Kidney epithelial cell (primary cell): ENCODE measurements around the gene RAB6D. TPM values are rescaled to one million over a fixed set of nuclear protein-coding genes. Genes with fewer than 3 reads are reported as not detected.
"Not testable (repeated sequence)": the region's sequence is repeated elsewhere in the genome, so short reads cannot be mapped to it uniquely, and the experiment has no call there.

Experiments
- DNase-seq: peaks from one replicate; pipeline ENCODE4 v3.0.0-alpha.2; 2010; ENCODE audit warnings: low read depth
- H3K27me3 ChIP-seq: 2 replicates; pipeline ENCODE4 v1.6.0; 2011; ENCODE audit warnings: low read length; ENCODE audit not compliant: control insufficient read depth, insufficient read depth
- H3K36me3 ChIP-seq: 2 replicates; pipeline ENCODE4 v1.5.1; 2011; ENCODE audit warnings: low read length; ENCODE audit not compliant: control insufficient read depth, insufficient read depth
- H3K4me3 ChIP-seq: 2 replicates; pipeline ENCODE4 v1.5.1; 2011; ENCODE audit warnings: low read depth, mild to moderate bottlenecking, control low read depth, low read length
- total RNA-seq: library from RNA; depleted of rRNA; stranded (reverse); fragments of >200 nt; gene quantifications from 2 replicates; pipeline ENCODE4 v1.2.3, GENCODE V29; 2015
- TF ChIP-seq, protein P1 (sequence below): IDR thresholded peaks from 2 replicates; pipeline ENCODE4 v1.5.1; 2011; ENCODE audit warnings: mild to moderate bottlenecking, moderate library complexity, low read length, control low read depth, inconsistent platforms; ENCODE audit not compliant: insufficient read depth, poor library complexity, severe bottlenecking

The RAB6D gene
- total RNA-seq, 1 donor from 2014 or later: 0.63 TPM

DNA sequence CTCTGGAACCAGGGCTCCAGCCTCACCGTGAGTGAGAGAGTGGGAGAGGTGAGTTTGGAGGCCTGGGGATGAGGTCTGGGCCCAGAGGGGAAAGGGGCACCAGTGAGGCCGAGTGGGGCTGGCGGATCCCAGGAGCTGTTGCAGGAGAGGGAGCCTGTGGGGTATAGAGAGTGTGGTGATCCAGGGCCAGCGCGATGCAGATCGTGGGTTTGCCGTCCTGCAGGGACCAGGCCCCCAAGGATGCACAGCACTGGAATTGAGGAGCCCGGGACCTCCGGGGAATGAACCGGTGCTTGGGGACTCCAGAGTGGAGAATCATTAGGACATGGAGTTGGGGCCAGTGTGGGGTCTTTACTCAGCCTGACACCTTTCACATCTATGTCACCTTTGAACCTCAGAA lies 25.7 kb upstream of the RAB6D start:
- TF ChIP-seq, protein P1, sequence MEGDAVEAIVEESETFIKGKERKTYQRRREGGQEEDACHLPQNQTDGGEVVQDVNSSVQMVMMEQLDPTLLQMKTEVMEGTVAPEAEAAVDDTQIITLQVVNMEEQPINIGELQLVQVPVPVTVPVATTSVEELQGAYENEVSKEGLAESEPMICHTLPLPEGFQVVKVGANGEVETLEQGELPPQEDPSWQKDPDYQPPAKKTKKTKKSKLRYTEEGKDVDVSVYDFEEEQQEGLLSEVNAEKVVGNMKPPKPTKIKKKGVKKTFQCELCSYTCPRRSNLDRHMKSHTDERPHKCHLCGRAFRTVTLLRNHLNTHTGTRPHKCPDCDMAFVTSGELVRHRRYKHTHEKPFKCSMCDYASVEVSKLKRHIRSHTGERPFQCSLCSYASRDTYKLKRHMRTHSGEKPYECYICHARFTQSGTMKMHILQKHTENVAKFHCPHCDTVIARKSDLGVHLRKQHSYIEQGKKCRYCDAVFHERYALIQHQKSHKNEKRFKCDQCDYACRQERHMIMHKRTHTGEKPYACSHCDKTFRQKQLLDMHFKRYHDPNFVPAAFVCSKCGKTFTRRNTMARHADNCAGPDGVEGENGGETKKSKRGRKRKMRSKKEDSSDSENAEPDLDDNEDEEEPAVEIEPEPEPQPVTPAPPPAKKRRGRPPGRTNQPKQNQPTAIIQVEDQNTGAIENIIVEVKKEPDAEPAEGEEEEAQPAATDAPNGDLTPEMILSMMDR: no peak
- no peak for DNase-seq
- Histone ChIP-seq H3K4me3 (no peak overlapping the region), H3K36me3 (no peaks in the 10 kb centered on the region), H3K27me3 (no peaks in the 10 kb centered on the region)

DNA sequence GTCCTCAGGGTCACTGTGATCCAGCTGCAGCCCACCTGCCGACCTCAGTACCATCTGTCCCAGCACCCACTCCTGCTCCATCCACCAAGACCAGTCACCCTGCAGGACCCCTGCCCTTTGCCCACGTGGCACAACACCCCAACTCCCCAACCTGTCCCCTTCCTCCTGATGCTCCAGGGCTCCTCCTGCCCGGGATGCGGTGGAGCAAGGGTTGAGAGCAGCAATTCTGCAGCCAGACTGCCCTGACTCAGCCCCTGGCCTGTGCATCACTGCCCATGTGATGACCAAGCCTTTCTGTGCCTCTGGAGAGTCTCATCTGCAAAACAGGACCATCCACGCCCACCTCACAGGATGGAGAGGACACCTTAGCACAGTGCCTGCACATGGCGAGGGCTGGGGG lies 24.9 kb upstream of the RAB6D start:
- H3K27me3 ChIP-seq, H3K36me3 ChIP-seq, H3K4me3 ChIP-seq, DNase-seq: not testable (repeated sequence)

DNA sequence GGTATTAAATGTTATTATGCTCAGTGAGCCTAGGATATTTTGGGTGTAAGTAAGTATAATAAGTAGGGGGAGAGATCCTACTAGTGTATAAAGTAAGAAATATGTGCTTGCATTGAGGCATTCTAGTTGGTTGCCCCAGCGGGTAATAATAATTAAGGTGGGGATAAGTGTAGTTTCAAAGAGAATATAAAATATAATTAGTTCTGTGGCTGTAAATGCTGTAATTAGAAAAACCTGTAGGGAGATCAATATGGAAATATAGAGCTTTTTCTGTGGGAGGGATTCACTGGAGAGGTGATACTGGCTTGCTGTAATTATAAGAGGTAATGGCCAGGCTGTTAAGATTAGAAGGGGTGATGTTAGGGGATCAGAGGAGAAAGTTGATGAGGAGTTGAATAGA lies 9.1 kb upstream of the RAB6D start:
- H3K4me3 ChIP-seq, DNase-seq, H3K27me3 ChIP-seq, H3K36me3 ChIP-seq: not testable (repeated sequence)

- no peaks in the 10 kb centered on the region for H3K36me3 ChIP-seq
- no peak for DNase-seq
- no peak overlapping the region for H3K4me3 ChIP-seq
- TF ChIP-seq, protein P1: no peak
- H3K27me3 ChIP-seq: peaks cover 4% of the 10 kb centered on the region
Observed at GRCh38 chr2:131369954-131370353, 6.0 kb upstream of the RAB6D start.

GRCh38 chr2:131368493-131369066 lies 4.6 kb upstream of the RAB6D start:
- not testable (repeated sequence) for H3K4me3 ChIP-seq, H3K27me3 ChIP-seq, H3K36me3 ChIP-seq, DNase-seq

DNA sequence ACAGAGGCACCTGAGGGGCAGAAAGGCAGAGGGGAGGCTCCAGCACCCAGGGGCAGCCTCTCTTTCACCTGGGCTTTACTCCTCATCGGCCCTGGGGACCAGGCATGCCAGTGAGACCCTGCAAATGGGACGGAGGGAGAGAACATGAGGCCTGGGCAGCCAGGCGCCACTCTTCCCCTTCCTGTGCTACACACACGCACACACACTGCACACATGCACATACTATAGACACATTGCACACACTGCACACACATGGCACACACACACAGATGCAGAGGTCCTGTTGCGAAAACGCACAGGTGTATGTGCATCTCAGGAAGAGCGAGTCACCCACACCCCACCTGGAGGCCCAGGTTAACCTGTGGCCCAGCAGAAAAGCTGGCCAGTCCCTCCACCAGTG lies 3.4 kb upstream of the RAB6D start:
- Histone ChIP-seq H3K4me3 (no peak overlapping the region), H3K36me3 (no peaks in the 10 kb centered on the region), H3K27me3 (peaks cover 6% of the 10 kb centered on the region)
- DNase-seq: no peak
- TF ChIP-seq, protein P1: no peak

DNA sequence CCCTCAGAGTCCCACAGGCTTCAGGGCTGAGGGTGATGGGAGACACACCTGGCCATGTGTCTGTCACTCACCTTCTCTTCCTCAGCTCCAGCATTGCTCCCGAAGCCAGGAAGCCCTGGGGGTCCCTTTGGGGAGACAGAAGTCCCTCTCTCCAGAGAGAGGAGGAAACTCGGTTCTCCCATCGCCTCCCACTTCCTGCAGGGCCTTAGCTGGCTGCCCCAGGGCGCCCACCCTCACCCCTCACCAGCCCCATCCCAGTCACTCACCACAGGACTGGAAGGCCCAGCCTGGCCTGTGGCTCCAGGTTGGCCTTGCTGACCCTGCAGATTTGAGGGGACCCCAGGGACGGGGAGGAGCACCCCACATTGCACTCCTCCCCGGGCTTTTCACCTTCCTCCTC lies 2.7 kb upstream of the RAB6D start:
- DNase-seq: no peak
- peaks cover 6% of the 10 kb centered on the region for H3K27me3 ChIP-seq
- H3K36me3 ChIP-seq: no peaks in the 10 kb centered on the region
- no peak overlapping the region for H3K4me3 ChIP-seq
- TF ChIP-seq, protein P1: no peak
